GM20000 (cell line): ENCODE data around the gene SPDYE4.
A peak's percentile ranks its signal among the peaks of the same experiment; 100 is the strongest.

ENCODE experiments used
- DNase-seq: peaks from one replicate; pipeline ENCODE4 v3.0.0; 2012; ENCODE audit warnings: low spot score
- TF ChIP-seq, protein P1 (sequence below): IDR thresholded peaks from 2 replicates; pipeline ENCODE4 v1.5.1; 2012; ENCODE audit warnings: mild to moderate bottlenecking, control low read depth; ENCODE audit errors: extremely low read depth, missing control alignments

SPDYE4 gene

DNA sequence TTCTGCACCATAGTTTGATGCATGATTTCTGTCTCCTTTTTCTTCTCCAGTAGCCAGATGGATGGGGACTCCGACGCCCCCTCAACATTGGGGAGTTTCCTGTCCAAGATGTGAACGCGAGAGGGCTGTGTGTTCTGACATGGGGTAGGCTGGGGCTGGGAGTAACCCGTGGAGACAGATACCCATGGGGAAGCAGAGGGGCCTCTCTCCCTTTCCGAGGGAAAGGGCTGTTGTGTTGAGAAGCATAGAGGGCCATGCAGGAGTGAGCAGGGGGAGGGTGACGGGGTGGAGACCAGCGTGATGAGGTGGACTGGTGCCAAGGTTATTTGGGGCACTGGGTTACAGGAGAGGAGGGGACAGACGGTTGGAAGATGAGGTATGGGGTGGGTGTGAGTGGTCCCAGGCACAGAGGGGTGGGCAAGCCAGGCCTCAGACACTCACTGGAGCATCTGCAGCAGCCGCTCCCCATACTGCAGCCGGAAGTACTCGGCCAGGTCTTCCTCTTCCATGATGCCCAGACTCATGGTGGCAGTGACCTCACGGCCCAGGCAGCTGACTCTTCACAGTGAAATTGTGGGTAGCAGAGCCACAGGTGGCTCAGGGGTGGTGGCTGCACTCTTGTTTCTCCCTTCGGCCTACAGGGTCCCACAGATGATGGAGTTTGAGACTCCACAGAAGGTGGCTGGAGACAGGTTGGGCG, 14.1 kb downstream of the SPDYE4 start:
- no peak for DNase-seq
- TF ChIP-seq, protein P1, sequence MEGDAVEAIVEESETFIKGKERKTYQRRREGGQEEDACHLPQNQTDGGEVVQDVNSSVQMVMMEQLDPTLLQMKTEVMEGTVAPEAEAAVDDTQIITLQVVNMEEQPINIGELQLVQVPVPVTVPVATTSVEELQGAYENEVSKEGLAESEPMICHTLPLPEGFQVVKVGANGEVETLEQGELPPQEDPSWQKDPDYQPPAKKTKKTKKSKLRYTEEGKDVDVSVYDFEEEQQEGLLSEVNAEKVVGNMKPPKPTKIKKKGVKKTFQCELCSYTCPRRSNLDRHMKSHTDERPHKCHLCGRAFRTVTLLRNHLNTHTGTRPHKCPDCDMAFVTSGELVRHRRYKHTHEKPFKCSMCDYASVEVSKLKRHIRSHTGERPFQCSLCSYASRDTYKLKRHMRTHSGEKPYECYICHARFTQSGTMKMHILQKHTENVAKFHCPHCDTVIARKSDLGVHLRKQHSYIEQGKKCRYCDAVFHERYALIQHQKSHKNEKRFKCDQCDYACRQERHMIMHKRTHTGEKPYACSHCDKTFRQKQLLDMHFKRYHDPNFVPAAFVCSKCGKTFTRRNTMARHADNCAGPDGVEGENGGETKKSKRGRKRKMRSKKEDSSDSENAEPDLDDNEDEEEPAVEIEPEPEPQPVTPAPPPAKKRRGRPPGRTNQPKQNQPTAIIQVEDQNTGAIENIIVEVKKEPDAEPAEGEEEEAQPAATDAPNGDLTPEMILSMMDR = no peak

DNA sequence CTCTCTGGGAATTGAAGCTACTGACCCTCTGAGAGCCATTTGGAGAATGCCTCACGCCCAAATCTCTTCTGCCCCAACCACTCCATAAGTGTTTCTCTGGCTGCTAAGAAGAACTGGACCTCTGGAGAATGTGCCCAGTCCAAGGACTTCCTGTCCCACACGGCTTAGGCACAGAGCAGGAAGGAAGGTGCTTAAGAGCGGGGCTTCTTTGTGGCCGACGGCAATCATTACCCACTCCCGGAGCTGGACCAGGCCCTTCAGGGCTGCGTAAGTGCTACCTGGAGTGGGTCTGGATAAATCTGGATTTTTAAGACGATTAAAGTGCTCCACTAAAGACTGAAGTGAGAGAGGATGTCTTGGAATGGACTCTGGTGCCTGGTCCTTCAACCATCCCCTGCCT, 15.5 kb downstream of the SPDYE4 start:
- no peak for DNase-seq
- TF ChIP-seq, protein P1 = no peak

DNA sequence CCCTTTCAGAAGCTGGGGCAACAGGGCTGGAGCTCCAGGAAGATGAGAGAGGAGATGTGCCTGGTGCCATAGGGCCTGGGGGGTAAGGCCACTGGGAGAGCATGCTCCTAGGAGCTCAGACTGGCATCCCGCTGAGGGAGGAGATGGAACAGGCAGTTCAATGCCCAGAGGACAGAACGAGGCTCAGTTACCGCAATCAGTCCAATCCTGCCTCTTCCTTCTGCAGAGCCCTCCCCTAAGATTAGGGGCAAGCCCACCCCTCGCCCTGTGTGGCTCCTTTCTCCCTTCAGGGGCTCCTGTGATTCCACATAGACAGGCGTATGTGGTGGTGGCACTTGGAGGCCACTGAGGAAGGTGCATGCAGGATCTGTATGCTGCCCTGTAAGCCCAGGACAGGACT, 16.1 kb downstream of the SPDYE4 start:
- TF ChIP-seq, protein P1 = no peak
- DNase-seq = no peak

DNA sequence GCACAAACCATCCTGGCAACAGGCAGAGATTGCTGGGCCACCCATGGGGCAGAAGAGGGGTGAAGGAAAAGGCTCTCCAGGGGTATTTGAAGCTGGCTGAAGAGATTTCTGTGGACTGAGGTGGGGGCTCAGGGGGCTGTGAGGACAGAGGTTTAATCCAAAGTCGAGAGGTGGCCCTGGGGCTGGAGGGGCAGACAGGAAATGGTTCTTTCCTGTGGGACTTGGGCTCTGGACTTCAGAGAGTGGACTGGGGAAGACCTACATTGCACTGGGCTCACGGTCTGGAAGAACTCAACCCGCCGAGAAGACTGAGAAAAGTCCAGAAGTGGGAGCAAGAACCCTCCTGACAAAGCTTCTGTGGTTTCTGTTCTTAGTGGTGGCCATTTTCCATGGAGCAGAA, 16.6 kb downstream of the SPDYE4 start:
- no peak for DNase-seq
- TF ChIP-seq, protein P1 = no peak

DNA sequence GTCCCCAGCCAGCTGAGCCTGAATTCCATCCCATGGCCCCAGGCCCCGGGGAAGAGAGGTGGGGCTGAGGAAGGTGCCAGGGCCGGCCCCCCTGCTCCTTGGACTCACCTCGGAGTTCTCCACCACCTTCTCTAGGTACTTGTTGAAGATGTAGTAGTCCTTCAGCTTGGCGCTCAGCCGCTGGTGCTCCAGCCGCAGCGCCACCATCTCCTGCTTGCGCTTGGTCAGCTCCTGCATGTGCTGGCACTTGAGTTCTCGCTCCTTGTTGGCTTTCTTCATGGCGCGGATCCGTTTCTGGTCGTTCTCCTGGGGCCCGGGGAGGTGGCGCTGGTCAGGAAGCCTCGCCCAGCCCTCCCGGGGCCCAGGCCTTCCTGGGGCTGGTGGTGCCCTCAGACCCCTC, 17.0 kb downstream of the SPDYE4 start:
- DNase-seq = no peak
- TF ChIP-seq, protein P1 = no peak

DNA sequence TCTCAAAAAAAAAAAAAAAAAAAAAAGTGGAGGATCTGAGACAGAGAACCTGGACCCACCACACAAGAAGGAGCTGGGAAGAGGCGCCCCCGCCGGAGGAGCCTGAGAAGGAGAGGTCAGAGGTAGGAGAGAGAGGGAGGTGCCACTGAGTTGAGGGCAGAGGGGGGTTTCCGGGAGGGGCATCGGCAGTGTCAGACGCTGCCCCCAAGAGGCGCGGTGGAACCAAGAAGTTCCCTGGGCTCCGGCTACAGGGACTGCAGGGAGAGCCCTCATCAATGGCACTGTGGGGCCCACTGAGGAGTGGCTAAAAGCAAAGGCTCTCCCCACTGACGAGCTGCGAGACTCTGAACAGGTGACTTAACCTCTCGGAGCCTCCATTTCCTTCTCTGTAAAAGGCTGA, 17.9 kb downstream of the SPDYE4 start:
- DNase-seq = peak; percentile 49
- TF ChIP-seq, protein P1 = no peak

DNA sequence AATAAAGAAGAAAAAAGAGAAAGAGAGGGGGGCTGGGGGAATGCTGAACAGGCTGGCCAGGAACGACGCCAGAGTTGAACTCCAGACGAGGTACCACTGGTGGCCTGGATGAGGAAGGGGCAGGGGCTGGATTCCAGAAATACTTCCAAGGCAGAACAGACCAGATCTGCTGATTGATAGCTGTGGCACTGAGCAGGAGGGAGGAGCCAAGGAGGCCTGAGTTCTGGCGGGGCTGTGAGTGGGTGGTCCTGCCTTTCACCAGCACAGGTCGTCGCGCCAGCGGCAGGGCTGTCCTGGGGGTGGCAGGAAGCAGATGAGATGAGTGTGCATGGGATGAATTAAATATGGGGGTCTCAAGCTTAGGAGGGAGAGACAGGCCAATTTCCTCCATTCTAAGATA, 19.2 kb downstream of the SPDYE4 start:
- no peak for DNase-seq

More for the DNA sequence above, 19.2 kb downstream of the SPDYE4 start:
- TF ChIP-seq, protein P1 = no peak
